Spleen (tissue), 7 donors: ENCODE data around the gene TNFRSF12A.

Experiments
- CTCF ChIP-seq, 11 experiments: fragments of 200-600 bp in 7 of 11; fragments of 450-650 bp in 4 of 11; sonication (generic) in 4 of 11; IDR thresholded peaks in 8 of 11; conservative IDR thresholded peaks in 3 of 11; 1 replicate in 7 of 11; 2 replicates in 4 of 11; pipeline versions ENCODE4 v1.4.0 to v1.8.0; 2016 to 2021; ENCODE audit warnings: antibody characterized with exemption in 11 of 11, inconsistent platforms in 4 of 11, mild to moderate bottlenecking in 1 of 11
- POLR2A ChIP-seq, 3 donors: fragments of 450-650 bp; IDR thresholded peaks; one replicate each; pipeline ENCODE4 v1.5.1; 2017; ENCODE audit warnings: antibody characterized with exemption in 3 of 3, mild to moderate bottlenecking in 1 of 3
- donor health status: DM: no; HTN: no; CAD: no; lungs with moderate emphysema.
- donor health status: DM: no; HTN: no; CAD: no.
- donor health status: DM: no; HTN: no; CAD: no.

- peak in 2 of 11 experiments; percentile 4 to 17 for TF ChIP-seq CTCF (IDR thresholded peaks at IDR 0.05 in 8 of 11, conservative IDR thresholded peaks at IDR 0.05 in 3 of 11)
- TF ChIP-seq POLR2A (IDR thresholded peaks at IDR 0.05): no peak
These were observed 2.2 kb upstream of the TNFRSF12A start, which contains the start of gene CLDN6 for GRCh38 chr16:3017794-3018506.
